ENCODE data around the gene PSMA7.
"Not testable (repeated sequence)": the region's sequence is repeated elsewhere in the genome, so short reads cannot be mapped to it uniquely, and the experiment has no call there.

Gene PSMA7

DNA sequence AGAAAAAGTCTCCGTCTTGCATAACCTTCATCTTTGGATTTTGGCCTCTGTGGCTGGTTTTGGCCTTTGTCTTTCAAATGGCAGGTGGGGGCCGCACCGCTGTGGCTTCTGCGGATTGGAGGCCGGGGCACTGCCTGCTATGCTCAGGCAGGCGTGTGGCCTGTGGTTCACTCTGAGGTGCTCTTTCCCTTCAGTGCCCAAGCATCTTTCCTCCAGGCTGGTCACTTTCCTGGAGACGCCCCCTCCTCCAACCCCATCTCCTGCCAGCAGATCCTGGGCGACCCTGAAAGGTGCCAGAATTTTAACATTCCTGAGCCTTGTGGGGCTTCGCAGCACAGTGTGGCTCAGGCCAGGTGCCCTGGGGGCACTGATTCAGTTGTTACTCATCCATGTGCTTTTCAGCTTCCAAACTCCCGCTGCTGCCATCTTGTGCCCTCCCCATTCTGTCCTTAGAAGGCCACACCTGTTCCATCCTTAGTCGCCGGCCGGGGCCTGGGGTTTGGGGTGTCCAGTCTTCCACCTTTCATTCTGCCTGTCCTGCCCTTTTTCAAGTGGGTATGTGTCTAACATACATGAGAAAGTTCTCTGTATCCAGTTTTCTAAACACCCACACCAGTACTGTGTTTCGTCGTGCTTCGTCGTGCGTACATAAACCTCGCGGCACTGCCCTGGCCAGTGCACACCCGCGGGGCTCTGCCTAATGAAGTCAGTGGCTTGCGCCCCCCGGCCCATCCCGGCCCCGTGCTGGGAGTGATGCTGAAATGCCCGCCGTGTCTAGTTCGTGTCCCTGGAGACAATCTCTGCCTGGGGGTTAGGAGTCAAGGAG, 12.4 kb upstream of the PSMA7 start:
- DNase-seq (ENCODE audit: low read depth) = no peak

DNA sequence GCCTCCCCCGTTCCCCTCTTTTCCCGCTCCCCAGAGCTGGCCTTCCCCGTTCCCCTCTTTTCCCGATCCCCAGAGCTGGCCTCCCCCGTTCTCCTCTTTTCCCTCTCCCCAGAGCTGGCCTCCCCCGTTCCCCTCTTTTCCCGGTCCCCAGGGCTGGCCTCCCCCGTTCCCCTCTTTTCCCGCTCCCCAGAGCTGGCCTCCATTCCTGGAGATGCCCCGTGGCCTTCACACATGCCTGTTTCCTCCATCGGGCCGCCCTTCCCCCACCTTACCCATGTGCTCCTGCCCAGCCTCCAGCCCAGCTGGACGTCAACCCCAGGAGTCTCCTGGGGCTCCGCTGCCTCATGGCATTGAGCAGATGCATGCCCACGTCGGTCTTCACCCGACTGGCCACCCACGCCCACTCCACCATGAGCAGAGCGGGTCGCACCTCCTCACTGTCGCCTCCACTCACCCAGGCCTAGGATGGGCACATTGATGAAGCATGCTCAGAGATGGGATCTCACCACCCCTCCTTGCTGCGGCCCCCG, 8.7 kb upstream of the PSMA7 start:
- DNase-seq (ENCODE audit: low read depth) = no peak

- no peak for DNase-seq (ENCODE audit: low read depth)
Observed at GRCh38 chr20:62151225-62151624, 8.0 kb upstream of the PSMA7 start.

DNA sequence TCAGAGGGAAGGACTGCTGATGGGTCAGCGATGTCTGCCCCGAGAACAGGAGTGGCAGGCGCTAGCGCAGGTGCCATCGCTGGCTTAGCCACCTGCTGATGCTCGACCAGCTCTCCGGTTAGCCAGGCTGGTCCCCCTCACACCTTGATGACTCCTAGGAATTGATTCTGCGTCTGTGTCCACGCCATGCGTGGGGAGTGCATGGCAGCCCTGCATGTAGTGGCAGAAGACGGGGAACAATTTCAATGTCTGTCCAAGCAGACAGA, 7.0 kb upstream of the PSMA7 start:
- DNase-seq (ENCODE audit: low read depth) = no peak

DNA sequence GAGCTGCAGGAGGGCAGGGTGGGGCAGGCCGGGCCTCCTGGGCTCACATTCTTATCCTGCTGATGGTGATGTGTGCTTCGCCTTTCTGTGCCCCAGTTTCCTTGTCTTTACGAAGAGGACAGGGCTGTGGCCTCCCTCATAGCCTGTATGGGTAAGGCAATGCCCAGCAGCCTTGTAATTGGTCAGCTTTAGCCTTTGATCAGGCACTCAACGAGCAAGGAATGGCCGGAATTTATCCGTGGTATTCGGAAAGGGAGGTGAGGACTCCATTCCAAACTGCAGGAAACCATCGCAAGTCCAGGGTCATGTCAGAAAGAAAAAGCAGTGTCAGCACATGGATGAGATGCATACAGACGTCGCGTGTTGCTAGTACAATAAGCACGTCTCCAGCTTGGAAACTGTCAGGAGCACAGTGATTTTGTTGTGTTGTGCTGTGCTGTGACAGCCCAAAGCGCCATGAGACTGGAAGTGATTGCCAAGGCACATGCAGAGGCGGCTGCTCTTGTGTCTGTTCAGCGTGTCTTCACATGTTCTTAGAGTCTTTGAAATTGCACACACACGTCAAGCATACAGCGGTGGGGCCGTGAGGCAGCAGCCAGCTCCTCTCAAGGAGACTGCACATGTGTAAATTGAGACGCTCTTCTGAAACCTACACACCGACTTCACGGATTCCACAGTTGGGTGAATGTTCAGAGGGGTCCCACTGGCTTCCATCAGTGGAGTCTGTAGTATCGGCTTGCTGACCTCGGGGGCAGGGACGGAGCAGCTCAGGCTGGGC, 6.5 kb upstream of the PSMA7 start:
- DNase-seq (ENCODE audit: low read depth) = no peak

DNA sequence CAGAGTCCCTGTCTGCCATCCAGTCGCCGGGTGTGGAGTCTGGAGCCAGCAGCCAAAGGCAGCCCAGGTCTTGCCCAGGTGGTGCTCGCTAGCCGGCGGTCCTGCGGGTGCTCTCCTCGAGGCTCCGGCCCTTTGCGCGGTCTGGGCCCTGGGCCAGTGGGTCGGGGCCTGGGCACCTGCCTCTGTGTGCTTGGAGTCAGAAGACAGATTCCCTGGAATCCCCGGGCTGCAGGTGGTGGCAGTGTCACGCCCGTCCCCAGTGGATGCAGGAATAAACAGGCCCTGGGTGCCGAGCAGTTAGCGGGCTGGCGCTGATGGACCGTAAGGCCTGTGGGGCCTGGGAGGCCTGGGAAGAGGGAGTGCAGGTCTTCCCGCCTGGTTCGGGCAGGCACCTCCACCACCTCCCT, 5.7 kb upstream of the PSMA7 start:
- DNase-seq (ENCODE audit: low read depth) = no peak

GRCh38 chr20:62148383-62148782, 5.2 kb upstream of the PSMA7 start:
- DNase-seq (ENCODE audit: low read depth) = not testable (repeated sequence)

DNA sequence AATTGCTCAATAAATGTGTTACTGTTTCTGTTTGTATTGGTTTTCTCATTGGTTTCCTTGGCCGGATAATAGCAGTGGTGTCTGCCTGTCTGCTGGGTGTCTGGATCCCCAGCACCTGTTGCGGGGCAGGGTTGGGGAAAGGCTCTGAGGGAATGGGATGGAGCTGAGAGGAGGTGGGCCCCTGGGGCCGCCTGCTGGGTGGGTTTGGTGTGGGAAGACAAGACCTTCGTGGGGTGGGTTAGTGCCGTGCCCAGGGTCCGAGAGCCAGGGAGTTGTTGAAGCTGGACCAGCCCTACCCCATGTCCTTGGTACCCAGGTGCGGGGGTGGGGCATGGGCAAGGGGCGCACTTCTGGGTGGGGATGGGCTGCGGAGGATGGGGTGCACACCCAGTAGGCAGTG, 4.3 kb upstream of the PSMA7 start:
- no peak for DNase-seq (ENCODE audit: low read depth)

- DNase-seq (ENCODE audit: low read depth) = no peak
Observed at GRCh38 chr20:62147125-62147524, 3.9 kb upstream of the PSMA7 start.

- DNase-seq (ENCODE audit: low read depth) = no peak
Observed at GRCh38 chr20:62146019-62146755, 3.0 kb upstream of the PSMA7 start.

DNA sequence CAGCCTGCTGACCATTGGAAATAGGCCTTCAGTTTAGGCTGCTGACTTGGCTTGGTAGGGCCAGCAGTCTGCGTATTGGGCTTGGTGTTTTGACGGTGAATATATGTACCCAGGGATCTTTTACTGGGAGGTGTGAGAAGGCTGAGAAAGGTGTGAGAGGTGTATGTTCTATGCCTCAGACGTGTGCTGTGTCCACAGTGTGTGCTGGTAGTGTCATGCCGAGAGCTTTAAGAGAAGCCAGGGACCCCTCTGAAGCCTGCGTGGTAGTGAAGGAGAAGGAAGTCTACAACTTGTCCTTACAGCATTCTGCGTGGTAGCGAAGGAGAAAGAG, 2.5 kb upstream of the PSMA7 start:
- DNase-seq (ENCODE audit: low read depth) = no peak

GRCh38 chr20:62143957-62144825, 997 bp upstream of the PSMA7 start:
- DNase-seq (ENCODE audit: low read depth) = peak; percentile 56

- no peak for DNase-seq (ENCODE audit: low read depth)
Observed at GRCh38 chr20:62142252-62143080, 728 bp downstream of the PSMA7 start.

- no peak for DNase-seq (ENCODE audit: low read depth)
Observed at GRCh38 chr20:62141397-62142251, 1.6 kb downstream of the PSMA7 start.

- no peak for DNase-seq (ENCODE audit: low read depth)
Observed at GRCh38 chr20:62141043-62141396, 2.2 kb downstream of the PSMA7 start.

GRCh38 chr20:62139636-62140035, 3.6 kb downstream of the PSMA7 start:
- no peak for DNase-seq (ENCODE audit: low read depth)

GRCh38 chr20:62138912-62139311, 4.3 kb downstream of the PSMA7 start:
- no peak for DNase-seq (ENCODE audit: low read depth)

DNA sequence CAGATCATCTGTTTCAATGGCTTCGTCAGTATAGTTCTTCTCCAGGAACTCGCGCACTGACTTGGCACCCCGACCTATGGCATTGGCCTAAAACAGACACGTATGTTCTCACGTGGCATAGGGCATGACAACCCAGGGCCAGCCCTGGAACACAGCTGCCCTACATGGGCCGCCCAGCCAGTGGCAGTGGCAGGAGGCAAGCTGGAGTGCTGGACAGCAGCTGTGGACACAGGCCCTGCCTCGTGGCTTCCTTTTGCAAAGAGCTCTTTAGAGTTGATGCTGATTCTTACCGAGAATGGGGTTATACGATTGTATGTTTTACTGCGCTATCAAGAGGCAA, 5.0 kb downstream of the PSMA7 start:
- no peak for DNase-seq (ENCODE audit: low read depth)

DNA sequence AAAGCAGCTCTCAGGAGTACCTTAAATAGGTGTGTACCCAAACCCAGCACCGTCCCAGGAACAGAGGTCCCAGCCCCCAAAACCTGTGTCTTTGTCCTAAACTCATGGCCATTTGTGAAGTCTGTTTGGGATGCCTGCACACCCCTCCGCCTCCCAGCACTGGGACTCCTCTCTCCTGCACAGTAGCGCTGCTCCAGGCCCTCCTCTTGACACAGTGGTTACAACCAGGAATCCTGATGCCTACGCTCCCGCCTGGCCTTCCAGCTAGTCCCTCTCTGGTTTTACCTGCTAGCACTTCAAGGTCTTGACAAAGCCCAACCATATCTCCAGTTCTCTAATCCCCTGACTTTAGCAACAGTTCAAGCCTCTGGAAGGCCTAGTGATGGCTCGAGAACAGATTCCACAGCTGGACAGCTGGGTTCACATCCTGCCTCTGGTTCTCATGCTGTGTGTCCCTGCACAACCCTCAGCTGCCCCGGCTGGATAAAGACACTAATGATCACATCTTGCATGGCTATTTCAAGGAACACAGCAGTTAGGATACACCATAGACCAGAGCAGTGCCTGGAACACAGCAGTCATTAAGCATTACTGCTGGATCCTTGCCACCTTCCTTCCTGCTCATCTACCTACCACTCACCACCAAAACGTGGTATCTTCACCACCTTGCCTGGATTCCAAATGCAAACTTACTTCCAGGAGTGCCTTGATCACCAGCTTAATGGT, 5.6 kb downstream of the PSMA7 start:
- DNase-seq (ENCODE audit: low read depth) = no peak

DNA sequence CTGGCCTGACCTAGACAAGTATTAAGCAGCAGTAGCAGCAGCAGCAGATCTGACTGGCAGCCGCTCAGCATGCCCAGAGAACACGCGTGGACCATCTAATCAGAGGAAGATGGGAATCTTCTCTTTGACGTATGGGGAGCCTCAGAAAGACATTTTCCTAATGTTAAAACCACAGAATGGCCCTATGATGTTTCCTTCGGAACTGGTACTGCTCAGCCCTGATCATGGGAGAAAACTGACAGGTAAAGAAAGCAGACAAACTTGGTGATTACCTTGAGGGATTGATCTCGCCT, 6.2 kb downstream of the PSMA7 start:
- no peak for DNase-seq (ENCODE audit: low read depth)

All from stimulated activated CD8-positive, alpha-beta memory T cell treated with anti-CD3 and anti-CD28 coated beads, Interleukin-4, amount 100 ng/mL, for 24 hours (primary cell).